Loucy (cell line): ENCODE data around the gene PELI2.

Experiments
- EZH2phosphoT487 ChIP-seq: fragments of 200-600 bp; IDR thresholded peaks from 2 replicates; pipeline ENCODE4 v1.6.1; 2018; ENCODE audit warnings: antibody characterized with exemption, mild to moderate bottlenecking, moderate library complexity, borderline replicate concordance
- TF ChIP-seq, protein P1 (sequence below): fragments of 200-600 bp; sonication (generic); conservative IDR thresholded peaks from 2 replicates; pipeline ENCODE4 v1.5.1; 2014; ENCODE audit warnings: mild to moderate bottlenecking, antibody characterized with exemption, low read length

DNA sequence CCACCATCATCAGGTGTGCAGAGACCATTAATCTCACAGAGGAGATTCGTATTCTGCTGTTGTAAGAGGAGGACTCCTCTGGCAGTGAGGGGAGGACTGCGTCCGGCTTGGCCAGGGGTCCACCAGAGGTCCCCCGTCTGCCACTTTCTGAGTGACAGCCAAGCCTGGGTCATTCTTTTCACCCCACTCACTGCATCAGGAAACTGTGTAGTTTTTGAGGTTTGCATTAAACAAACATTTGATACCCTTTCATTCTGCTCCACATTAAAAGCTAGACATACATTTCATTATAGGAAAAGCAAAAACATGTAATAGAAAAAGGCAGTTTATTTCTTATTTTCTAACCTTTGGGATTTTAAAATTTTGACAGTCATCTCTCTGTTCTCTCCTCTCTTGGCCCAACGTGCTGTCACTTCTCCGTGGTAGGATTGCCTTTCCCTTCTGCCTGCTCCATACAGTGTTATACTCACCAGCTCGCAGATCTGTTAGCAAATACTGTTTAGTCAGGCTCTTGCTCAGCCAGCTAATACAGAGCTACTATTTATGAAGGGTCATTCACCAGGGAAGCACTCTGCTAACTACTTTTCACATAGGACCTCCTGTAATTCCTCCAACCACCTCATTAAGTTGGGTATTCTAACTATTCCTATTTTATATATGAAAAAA lies 99.3 kb downstream of the PELI2 start:
- TF ChIP-seq, protein P1, sequence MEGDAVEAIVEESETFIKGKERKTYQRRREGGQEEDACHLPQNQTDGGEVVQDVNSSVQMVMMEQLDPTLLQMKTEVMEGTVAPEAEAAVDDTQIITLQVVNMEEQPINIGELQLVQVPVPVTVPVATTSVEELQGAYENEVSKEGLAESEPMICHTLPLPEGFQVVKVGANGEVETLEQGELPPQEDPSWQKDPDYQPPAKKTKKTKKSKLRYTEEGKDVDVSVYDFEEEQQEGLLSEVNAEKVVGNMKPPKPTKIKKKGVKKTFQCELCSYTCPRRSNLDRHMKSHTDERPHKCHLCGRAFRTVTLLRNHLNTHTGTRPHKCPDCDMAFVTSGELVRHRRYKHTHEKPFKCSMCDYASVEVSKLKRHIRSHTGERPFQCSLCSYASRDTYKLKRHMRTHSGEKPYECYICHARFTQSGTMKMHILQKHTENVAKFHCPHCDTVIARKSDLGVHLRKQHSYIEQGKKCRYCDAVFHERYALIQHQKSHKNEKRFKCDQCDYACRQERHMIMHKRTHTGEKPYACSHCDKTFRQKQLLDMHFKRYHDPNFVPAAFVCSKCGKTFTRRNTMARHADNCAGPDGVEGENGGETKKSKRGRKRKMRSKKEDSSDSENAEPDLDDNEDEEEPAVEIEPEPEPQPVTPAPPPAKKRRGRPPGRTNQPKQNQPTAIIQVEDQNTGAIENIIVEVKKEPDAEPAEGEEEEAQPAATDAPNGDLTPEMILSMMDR: no peak
- no peak for TF ChIP-seq EZH2phosphoT487
